ENCODE measurements around the gene RASGEF1C.
"Not testable (repeated sequence)": the region's sequence is repeated elsewhere in the genome, so short reads cannot be mapped to it uniquely, and the experiment has no call there.

- not testable (repeated sequence) for TF ChIP-seq TAF1 (conservative IDR thresholded peaks at IDR 0.05); RXRA (IDR thresholded peaks at IDR 0.05); YY1 (IDR thresholded peaks at IDR 0.05); ATF3 (IDR thresholded peaks at IDR 0.05); CTCF (IDR thresholded peaks at IDR 0.05; ENCODE audit: low read depth, low read length, missing input control); RAD21 (IDR thresholded peaks at IDR 0.05); GABPA (IDR thresholded peaks at IDR 0.05 in 1 of 2, conservative IDR thresholded peaks at IDR 0.05 in 1 of 2)
Measured at GRCh38 chr5:180210077-180210476, 1.1 kb upstream of the RASGEF1C start.

All from liver (tissue), 3 donors.